NCI-H1694 treated with DMSO at 0.1 percent for 48 hours (cell line): ENCODE measurements around the gene NOB1.

Source experiments
- DNase-seq: peaks from one replicate; lab custom pipeline; 2025; lab: John Stamatoyannopoulos, UW

The NOB1 gene

DNA sequence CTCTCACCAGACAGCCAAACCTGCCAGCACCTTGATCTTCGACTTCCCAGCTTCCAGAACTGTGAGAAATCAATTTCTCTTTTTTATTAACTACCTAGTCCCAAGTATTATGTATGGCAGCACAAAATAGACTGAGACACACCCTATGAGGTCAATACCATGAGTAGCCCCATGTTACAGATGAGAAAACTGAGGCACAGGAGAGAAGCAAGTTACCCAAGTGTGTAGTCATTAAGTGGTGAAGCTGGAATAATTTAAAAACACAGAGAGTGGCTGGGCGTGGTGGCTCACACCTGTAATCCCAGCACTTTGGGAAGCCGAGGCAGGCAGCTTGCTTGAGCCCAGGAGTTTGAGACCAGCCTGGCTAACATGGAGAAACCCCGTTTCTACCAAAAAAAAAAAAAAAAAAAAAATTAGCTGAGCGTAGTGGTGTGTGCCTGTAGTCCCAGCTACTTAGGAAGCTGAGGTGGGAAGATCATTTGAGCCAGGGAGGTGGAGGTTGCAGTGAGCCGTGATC lies 33.2 kb downstream of the NOB1 start:
- no peak for DNase-seq

DNA sequence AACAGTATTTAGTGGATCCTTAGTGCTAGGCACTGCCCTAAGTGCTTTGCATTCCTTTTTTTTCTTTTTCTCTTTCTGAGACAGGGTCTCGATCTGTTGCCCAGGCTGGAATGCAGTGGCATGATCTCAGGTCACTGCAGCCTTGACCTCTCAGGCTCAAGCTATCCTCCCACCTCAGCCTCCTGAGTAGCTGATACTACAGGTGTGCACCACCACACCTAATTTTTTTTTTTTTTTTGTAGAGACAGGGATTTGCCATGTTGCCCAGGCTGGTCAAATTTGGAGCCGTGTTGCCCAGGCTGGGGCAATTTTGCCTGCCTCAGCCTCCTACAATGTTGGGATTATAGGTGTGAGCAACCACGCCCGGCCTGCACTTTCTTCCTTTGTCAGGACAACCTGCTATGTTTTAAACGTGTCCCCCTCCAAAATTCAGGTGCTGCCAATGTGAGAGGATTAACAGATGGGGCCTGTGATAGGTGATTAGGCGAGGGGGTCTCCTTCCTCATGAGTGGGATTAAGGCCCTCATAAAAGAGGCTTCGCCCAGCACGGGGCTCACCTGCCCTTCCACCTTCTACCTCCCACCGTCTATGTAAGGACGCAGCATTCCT lies 33.8 kb downstream of the NOB1 start:
- DNase-seq = no peak

- DNase-seq = no peak
Measured at GRCh38 chr16:69718111-69718764, 36.5 kb downstream of the NOB1 start.

DNA sequence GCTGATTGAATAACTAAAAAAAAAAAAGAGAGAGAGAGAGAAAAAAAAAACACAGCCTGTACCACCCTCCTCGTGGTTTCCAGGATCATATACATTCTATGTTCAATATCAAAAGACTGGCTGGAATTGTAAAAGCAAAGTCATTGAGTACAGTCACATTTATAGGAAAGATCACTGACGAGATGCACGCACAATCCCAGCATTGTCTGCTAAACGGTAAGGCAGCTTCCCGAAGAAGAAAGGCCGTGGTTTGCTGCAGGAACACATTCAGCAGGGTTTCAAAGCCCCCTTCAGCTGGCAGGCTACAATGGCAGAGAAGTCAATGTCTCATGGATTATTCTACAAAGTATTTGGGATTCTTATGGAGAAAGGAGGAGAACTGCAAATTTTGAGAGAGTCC lies 37.7 kb downstream of the NOB1 start:
- no peak for DNase-seq

GRCh38 chr16:69712914-69713581 lies 41.7 kb downstream of the NOB1 start:
- DNase-seq = no peak

- DNase-seq = no peak
Measured at GRCh38 chr16:69712277-69712676, 42.4 kb downstream of the NOB1 start.

DNA sequence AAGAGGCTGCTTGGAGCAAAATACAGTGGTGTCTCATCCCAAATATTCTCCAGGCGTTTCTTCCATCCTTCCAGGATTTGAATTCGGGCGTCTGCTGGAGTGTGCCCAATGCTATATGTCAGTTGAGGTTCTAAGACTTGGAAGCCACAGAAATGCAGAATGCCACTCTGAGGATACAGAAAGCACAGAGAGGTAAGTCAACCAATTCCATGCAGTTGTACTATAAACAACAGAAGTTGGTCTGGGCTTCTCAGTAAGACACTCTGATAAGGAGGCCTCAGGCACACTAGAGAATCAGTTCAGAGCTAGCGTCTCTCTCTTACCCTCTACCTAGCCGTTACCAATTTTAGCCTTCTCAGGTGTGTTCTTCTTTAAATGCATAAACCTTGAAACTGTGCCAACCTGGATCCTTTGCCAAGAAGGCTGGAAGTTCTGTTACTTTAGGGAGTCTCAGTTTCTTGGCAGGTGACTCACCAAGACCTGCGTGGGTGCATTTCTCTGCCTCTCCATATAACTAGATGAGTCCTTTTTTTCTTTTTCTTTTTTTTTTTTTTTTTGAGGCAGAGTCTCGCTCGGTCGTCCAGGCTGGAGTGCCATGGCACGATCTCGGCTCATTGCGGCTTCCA lies 43.5 kb downstream of the NOB1 start:
- no peak for DNase-seq

- DNase-seq = peak; percentile 75
Measured at GRCh38 chr16:69709456-69710084, 45.2 kb downstream of the NOB1 start.

DNA sequence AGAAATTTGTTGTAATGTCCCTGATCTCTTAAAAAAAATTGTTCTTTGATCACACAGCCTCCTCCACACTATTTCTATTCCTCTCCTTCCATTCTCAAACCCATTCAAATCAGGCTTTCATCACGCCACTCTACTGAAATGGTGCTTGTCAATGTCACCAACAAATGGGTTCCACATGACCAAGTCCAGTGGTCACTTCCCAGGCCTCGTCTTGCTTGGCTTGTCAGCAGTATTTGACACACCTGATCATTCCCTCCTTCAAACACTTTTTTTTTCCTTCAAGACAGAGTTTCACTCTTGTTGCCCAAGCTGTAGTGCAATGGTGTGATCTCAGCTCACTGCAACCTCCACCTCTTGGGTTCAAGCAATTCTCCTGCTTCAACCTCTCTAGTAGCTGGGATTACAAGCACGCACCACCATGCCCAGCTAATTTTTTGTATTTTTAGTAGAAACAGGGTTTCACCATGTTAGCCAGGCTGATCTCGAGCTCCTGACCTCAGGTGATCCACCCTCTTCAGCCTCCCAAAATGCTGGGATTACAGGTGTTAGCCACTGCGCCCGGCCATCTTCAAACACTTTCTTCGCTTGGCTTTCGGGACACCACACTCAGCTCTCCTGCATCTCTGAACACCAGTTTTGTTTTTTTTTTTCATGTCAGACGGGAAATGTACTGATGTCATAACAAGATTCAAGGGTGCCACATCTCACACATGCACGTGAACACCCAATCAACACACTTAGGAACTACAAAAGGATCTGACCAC lies 46.6 kb downstream of the NOB1 start:
- no peak for DNase-seq

- no peak for DNase-seq
Measured at GRCh38 chr16:69706975-69707340, 47.8 kb downstream of the NOB1 start.

DNA sequence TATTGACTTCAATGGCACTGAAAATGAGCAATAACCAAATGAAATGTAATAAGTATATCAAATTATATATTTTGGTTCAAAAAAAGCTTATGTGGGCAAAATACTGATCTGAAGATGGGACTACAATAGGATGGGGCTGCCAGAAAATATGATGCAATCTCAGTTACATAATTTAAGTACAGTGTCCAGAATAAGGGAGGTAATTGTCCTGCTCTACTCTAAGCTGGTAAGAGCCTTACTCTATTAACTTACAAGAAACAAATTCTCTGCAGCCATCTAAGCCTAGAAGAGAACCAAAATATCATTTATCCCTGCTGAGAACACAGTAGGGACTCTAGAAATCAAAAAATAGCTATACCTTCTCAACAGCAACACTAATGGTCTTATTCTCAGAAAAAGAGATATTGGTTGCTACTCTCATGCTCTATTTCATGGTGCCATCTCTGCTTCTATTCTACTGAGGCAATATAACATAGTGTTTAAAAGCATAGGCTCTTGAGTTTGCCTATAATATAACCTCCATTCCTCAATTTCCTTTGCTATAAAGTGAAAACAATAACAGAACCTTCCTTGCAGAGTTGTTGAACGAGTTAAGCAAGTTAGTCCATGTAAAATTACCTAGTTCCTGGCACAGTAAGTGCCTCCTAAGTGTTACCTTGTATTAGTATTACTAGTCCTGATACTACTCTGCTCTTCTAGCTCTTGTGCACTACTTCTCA lies 48.3 kb downstream of the NOB1 start:
- DNase-seq = no peak

DNA sequence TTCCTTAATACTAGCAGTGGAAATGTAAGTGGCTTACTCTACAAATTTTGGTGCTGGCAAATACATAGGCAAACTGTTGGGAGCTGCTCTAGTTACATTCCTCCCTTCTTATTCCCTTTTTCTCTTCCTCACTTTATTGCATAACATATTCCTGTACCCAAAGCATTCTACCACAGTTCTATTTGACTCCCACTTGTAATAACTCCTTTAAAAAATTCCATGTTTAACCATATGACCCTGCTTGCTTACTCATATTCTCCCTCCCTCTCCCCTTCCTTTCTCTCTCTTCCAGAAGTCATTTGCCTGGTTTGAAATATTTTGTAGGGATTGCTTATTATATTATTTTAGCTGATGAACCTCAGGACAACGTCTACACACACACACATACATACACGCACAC lies 51.1 kb downstream of the NOB1 start:
- no peak for DNase-seq

DNA sequence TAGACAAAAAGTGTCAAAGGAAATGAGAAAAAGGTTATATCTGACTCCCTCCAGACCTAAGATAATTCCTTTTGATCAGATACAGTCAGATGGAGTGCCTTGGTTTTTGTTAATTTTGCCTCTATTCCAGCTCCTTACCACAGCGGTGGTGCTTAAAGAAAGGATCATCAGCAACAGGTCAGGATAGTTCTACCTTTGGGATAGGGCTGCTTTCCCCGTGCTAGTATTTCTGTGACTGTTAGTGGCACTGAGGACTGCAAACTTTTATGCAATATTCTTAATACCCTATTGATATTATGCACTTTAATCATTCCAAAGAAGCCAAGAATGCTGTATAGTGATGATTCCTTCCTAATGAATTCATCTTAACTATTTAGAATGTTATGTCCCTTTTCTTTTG lies 52.9 kb downstream of the NOB1 start:
- no peak for DNase-seq

DNA sequence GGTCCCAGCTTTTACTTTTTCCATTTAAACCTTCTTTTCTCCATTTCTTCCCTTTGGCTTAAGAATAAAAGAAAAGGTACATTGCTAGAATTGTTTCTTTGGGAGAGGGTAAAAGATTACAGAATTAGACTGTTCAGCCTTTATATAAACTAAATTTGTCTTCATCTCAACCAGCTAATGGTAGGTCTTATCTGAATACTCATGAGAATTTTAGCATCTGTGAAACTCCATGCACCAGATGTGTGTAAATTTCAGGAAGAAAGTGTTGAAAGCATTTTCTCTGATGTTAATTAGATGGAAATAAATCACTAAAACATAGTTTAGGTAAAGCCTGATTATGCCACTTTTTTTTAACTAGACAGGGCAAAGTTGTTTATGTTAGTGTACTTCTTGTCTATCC lies 53.3 kb downstream of the NOB1 start:
- no peak for DNase-seq

DNA sequence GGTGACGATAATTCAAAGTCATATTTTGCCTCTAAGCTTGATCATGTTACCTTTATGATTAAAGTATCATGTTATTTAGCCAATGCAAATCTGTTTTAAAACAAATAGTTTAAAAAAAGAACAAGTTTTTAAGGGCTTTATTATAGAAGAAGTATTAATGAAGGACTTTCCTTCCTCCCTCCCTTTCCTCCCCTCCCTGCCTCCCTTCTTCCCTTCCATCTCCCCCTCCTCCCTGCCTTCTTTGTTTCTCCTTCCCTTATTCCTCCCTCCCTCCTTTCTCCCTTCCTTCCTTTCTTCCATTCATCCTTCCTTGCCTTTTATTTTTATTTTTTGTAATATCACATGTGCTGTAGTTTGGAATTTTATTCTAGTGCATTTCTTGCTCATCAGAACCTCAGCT lies 54.8 kb downstream of the NOB1 start:
- DNase-seq = no peak

DNA sequence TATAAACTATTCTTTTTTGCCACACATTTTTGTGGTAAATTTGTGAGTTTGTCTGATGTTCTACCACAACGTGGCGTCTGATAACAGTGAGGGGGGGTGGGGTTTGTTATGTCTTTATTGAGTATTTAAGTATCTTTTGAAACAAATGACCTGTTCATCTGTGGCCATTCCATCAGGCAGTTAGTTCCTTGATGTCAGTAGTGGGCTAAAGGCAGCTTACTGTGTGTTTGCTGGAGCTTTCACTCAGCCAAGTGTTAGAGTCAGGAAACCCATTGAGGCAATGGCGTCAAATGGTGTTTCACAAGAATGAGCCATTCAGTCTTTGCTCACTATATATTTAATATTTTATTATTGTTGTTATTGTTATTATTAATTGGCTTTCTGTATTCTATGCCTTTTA lies 56.3 kb downstream of the NOB1 start:
- DNase-seq = no peak

DNA sequence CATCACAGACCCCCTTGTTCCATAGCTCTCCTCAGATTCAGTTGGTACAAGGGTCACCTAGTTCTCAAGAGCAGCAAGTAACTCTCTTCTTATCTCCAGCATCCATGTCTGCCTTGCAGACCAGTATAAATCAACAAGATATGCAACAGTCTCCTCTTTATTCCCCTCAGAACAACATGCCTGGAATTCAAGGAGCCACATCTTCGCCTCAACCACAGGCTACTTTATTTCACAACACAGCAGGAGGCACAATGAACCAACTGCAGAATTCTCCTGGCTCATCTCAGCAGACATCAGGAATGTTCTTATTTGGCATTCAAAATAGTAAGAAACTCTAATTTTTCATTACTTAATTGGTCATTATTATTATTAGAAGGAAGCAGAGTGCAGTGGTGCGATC lies 60.8 kb downstream of the NOB1 start:
- no peak for DNase-seq

DNA sequence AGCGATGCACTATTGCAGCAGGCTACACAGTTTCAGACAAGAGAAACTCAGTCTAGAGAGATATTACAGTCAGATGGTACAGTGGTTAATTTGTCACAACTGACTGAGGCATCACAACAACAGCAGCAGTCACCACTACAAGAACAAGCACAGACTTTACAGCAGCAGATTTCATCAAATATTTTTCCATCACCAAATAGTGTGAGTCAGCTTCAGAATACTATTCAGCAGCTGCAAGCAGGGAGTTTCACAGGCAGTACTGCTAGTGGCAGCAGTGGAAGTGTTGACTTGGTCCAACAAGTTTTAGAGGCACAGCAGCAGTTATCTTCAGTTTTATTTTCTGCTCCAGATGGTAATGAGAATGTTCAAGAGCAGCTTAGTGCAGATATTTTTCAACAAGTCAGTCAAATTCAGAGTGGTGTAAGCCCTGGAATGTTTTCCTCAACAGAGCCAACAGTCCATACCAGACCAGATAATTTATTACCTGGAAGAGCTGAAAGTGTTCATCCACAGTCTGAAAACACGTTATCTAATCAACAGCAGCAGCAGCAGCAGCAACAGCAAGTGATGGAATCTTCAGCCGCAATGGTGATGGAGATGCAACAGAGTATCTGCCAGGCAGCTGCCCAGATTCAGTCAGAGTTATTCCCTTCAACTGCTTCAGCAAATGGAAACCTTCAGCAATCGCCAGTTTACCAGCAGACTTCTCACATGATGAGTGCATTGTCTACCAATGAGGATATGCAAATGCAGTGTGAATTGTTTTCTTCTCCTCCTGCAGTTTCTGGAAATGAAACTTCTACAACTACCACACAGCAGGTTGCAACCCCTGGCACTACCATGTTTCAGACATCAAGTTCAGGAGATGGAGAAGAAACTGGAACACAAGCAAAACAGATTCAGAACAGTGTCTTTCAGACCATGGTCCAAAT lies 62.5 kb downstream of the NOB1 start:
- DNase-seq = no peak
